K562 (cell line): ENCODE measurements around the gene GLIPR1L1.

ENCODE experiments used
- CHCHD3 ChIP-seq: fragments of 250-450 bp; sonication (Bioruptor Pico); IDR thresholded peaks from 2 replicates; pipeline ENCODE4 v2.1.2; 2022; ENCODE audit warnings: mild to moderate bottlenecking
- CREM ChIP-seq: IDR thresholded peaks from 2 replicates; pipeline ENCODE4 v1.6.1; 2014; ENCODE audit warnings: antibody characterized with exemption, low read depth
- MEF2A ChIP-seq: IDR thresholded peaks from 2 replicates; pipeline ENCODE4 v1.6.1; 2011; ENCODE audit warnings: low read depth, mild to moderate bottlenecking, low read length, moderate library complexity; ENCODE audit not compliant: control insufficient read depth
- NCOA6 ChIP-seq: fragments of 450-650 bp; IDR thresholded peaks from 2 replicates; pipeline ENCODE4 v1.6.1; 2017; ENCODE audit warnings: mild to moderate bottlenecking
- RAD21 ChIP-seq, 2 experiments: fragments of 250-450 bp in 1 of 2; fragments of 450-650 bp in 1 of 2; sonication (Bioruptor Pico) in 1 of 2; formaldehyde crosslinking in 1 of 2; IDR thresholded peaks in 1 of 2; conservative IDR thresholded peaks in 1 of 2; 2 replicates each; pipeline versions ENCODE4 v1.4.0 to v1.8.0; 2020 to 2022; ENCODE audit warnings: mild to moderate bottlenecking in 2 of 2, moderate library complexity in 1 of 2
- RBBP5 ChIP-seq: fragments of 200-600 bp; sonication (generic); IDR thresholded peaks from 2 replicates; pipeline ENCODE4 v1.6.1; 2012; ENCODE audit warnings: borderline replicate concordance, mild to moderate bottlenecking, low read length, control low read depth, inconsistent platforms; ENCODE audit not compliant: insufficient read depth, poor library complexity, severe bottlenecking
- TEAD4 ChIP-seq, 2 experiments: sonication (generic) in 1 of 2; formaldehyde crosslinking in 1 of 2; IDR thresholded peaks; 2 replicates each; pipeline versions ENCODE4 v1.6.1 to v1.8.0; 2012 to 2022; ENCODE audit warnings: borderline replicate concordance in 1 of 2, inconsistent platforms in 1 of 2, low read length in 1 of 2, mild to moderate bottlenecking in 1 of 2, missing genetic modification reagents in 1 of 2
- TRIM24 ChIP-seq, 2 experiments: fragments of 450-650 bp; IDR thresholded peaks; 2 replicates each; pipeline ENCODE4 v1.6.1; 2016
- ZSCAN32 ChIP-seq: fragments of 450-650 bp; formaldehyde crosslinking; IDR thresholded peaks from 2 replicates; pipeline ENCODE4 v1.4.0; 2020; ENCODE audit warnings: mild to moderate bottlenecking, moderate library complexity
- TF ChIP-seq, protein P1 (sequence below): fragments of 250-450 bp; sonication (Bioruptor Pico); IDR thresholded peaks from 2 replicates; pipeline ENCODE4 v1.4.0; 2020; ENCODE audit warnings: mild to moderate bottlenecking, moderate library complexity, borderline replicate concordance
- TF ChIP-seq, protein P2 (sequence below), 3 experiments: IDR thresholded peaks in 2 of 3; conservative IDR thresholded peaks in 1 of 3; 2 replicates each; pipeline ENCODE4 v1.5.1; 2011 to 2012; ENCODE audit warnings: low read length in 3 of 3, mild to moderate bottlenecking in 3 of 3, control low read depth in 2 of 3, improper control_type of control experiment in 1 of 3, inconsistent platforms in 1 of 3, low read depth in 1 of 3, mixed read lengths in 1 of 3, moderate library complexity in 1 of 3; ENCODE audit not compliant: insufficient read depth in 2 of 3

GRCh38 chr12:75294797-75295196 is 39.7 kb upstream of the GLIPR1L1 start:
- TF ChIP-seq ZSCAN32 (CRISPR knock-in tag): no peak
- no peak for TF ChIP-seq RAD21 (CRISPR knock-in tag; conservative IDR thresholded peaks at IDR 0.05 in 1 of 2, IDR thresholded peaks at IDR 0.05 in 1 of 2)
- no peak for TF ChIP-seq CREM
- no peak for TF ChIP-seq MEF2A
- no peak for TF ChIP-seq RBBP5
- TF ChIP-seq TEAD4 (IDR thresholded peaks at IDR 0.05; ENCODE audit: low read length): no peak
- TF ChIP-seq TEAD4 (CRISPR knock-in tag; IDR thresholded peaks at IDR 0.05; ENCODE audit: borderline replicate concordance): no peak
- TF ChIP-seq, protein P1, sequence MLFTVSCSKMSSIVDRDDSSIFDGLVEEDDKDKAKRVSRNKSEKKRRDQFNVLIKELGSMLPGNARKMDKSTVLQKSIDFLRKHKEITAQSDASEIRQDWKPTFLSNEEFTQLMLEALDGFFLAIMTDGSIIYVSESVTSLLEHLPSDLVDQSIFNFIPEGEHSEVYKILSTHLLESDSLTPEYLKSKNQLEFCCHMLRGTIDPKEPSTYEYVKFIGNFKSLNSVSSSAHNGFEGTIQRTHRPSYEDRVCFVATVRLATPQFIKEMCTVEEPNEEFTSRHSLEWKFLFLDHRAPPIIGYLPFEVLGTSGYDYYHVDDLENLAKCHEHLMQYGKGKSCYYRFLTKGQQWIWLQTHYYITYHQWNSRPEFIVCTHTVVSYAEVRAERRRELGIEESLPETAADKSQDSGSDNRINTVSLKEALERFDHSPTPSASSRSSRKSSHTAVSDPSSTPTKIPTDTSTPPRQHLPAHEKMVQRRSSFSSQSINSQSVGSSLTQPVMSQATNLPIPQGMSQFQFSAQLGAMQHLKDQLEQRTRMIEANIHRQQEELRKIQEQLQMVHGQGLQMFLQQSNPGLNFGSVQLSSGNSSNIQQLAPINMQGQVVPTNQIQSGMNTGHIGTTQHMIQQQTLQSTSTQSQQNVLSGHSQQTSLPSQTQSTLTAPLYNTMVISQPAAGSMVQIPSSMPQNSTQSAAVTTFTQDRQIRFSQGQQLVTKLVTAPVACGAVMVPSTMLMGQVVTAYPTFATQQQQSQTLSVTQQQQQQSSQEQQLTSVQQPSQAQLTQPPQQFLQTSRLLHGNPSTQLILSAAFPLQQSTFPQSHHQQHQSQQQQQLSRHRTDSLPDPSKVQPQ (CRISPR knock-in tag): no peak
- no peak for TF ChIP-seq CHCHD3 (CRISPR knock-in tag)
- no peak for TF ChIP-seq TRIM24 (IDR thresholded peaks at IDR 0.05)
- TF ChIP-seq, protein P2, sequence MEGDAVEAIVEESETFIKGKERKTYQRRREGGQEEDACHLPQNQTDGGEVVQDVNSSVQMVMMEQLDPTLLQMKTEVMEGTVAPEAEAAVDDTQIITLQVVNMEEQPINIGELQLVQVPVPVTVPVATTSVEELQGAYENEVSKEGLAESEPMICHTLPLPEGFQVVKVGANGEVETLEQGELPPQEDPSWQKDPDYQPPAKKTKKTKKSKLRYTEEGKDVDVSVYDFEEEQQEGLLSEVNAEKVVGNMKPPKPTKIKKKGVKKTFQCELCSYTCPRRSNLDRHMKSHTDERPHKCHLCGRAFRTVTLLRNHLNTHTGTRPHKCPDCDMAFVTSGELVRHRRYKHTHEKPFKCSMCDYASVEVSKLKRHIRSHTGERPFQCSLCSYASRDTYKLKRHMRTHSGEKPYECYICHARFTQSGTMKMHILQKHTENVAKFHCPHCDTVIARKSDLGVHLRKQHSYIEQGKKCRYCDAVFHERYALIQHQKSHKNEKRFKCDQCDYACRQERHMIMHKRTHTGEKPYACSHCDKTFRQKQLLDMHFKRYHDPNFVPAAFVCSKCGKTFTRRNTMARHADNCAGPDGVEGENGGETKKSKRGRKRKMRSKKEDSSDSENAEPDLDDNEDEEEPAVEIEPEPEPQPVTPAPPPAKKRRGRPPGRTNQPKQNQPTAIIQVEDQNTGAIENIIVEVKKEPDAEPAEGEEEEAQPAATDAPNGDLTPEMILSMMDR (IDR thresholded peaks at IDR 0.05 in 2 of 3, conservative IDR thresholded peaks at IDR 0.05 in 1 of 3; ENCODE audit: insufficient read depth in 2 of 3, low read depth in 1 of 3, low read length in 3 of 3): no peak
- no peak for TF ChIP-seq NCOA6
